GM18951 (cell line): ENCODE data around the gene CSRNP2.
"Not testable (repeated sequence)": the region's sequence is repeated elsewhere in the genome, so short reads cannot be mapped to it uniquely, and the experiment has no call there.

ENCODE experiments used
- POLR2A ChIP-seq: IDR thresholded peaks from 4 replicates; pipeline ENCODE4 v1.6.1; 2011; ENCODE audit warnings: mild to moderate bottlenecking; ENCODE audit not compliant: insufficient read length, insufficient read depth; ENCODE audit errors: extremely low read depth
- in situ Hi-C: fragments of 300-500 bp; cut with MboI; formaldehyde crosslinking; loops from one replicate; pipeline ENCODE4 v1.12.0; 2022; ENCODE audit warnings: low sequenced_read_pairs, mixed read lengths, inconsistent platforms; ENCODE audit not compliant: unreplicated experiment

The CSRNP2 gene

GRCh38 chr12:51098611-51099010, 15.2 kb upstream of the CSRNP2 start:
- in situ Hi-C loops = no loop called here
- TF ChIP-seq POLR2A = no peak

- in situ Hi-C loops = no loop called here
- TF ChIP-seq POLR2A = no peak
Measured at GRCh38 chr12:51090705-51091229, 7.4 kb upstream of the CSRNP2 start.

DNA sequence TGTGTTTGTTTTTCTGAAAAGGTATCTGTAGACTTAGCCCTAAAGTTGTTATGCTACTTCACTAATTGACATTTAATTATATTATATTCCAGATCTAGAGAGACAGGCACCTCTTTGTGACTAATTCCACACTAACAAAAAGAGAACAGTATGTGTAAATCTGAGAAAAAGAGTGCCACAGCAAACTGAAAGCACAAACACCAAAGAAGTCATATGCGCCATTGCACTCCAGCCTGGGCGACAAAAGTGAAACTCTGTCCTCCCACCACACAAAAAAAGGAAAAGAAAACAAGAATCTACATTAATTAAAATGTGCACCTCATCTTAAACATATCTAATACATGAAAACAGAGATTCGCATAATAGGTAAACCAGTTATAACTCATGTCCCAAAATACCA, 4.4 kb upstream of the CSRNP2 start:
- no peak for TF ChIP-seq POLR2A
- in situ Hi-C loops = no loop called here

DNA sequence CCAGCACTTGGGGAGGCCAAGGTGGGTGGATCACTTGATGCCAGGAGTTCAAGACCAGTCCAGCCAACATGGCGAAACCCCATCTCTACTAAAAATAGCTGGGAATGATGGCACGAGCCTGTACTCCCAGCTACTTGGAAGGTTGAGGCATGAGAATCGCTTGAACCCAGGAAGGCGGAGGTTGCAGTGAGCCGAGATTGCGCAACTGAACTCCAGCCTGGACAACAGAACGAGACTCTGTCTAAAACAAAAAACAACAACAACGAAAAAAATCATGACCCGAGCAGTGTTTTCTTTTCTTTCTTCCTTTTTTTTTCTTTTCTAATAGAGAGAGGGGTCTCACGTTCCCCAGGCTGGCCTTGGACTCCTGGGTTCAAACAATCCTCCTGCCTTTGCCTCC, 3.5 kb upstream of the CSRNP2 start:
- in situ Hi-C loops = no loop called here
- TF ChIP-seq POLR2A = no peak

GRCh38 chr12:51085757-51086156, 2.4 kb upstream of the CSRNP2 start:
- in situ Hi-C loops = no loop called here
- TF ChIP-seq POLR2A = no peak

DNA sequence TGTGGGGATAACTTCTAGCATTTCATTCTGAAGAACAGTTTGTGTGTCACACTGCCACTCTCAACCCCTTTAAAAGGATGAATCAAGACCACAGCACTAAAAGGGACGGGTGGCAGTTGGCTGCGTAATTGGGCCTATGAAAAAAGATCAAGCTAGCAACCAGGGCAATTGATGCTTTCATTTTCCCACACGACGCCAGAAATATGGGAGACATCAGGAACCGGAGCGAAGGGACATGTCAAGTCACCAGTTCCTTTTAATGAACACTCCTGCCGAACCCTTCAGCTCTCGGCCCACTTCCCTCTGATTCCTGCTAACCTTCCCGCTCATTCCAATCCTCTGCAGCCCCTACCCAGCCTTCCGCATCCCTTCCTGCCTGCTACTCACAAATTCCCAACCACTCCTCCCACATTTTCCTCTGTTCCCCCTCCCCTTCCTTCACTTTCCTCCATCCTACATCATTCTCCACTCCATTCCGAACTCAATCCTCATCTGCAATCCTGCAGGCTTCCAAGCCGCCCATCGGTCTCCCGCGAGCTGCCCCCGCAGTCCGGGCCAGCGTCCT, 753 bp downstream of the CSRNP2 start:
- no peak for TF ChIP-seq POLR2A
- in situ Hi-C loops = no loop called here

GRCh38 chr12:51081421-51081820, 2.0 kb downstream of the CSRNP2 start:
- in situ Hi-C loops = no loop called here
- no peak for TF ChIP-seq POLR2A

DNA sequence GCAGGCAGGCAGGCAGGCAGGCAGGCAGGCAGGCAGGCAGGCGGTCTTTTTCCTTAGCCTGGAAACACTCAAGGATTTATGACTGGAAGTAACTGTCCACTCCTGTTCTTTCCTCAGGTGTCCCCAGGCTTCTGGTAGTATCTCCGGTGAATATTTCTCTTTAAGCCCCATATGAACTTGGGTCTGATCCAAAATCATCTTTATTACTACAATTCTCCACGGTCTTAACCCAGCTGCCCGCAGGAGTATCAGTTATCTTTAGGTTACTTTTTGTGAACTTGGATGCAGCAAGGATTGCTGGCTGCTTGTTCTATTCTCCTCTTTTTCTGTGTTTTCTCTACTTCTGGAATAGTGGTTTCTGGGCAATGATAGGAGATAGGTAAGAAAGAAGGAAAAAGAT, 3.3 kb downstream of the CSRNP2 start:
- no peak for TF ChIP-seq POLR2A
- in situ Hi-C loops = no loop called here

DNA sequence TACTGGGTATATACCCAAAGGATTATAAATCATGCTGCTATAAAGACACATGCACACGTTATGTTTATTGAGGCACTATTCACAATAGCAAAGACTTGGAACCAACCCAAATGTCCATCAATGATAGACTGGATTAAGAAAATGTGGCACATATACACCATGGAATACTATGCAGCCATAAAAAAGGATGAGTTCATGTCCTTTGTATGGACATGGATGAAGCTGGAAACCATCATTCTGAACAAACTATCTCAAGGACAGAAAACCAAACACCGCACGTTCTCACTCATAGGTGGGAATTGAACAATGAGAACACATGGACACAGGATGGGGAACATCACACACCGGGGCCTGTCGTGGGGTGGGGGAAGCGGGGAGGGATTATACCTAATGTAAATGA, 4.5 kb downstream of the CSRNP2 start:
- in situ Hi-C loops = not testable (repeated sequence)

DNA sequence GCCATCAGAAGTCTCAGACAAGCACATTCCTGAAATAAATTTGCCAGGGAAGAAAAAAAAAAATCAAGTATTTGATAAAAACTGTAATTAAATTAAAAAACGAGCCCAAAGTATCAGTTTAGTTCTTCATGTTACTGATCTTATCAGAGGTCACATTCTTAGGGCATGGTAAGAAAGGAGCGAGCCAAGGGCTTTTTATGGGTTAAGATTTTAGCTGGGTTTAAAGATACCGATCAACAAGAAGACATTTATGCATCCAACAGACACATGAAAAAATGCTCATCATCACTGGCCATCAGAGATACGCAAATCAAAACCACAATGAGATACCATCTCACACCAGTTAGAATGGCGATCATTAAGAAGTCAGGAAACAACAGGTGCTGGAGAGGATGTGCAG, 5.0 kb downstream of the CSRNP2 start:
- in situ Hi-C loops = not testable (repeated sequence)

- in situ Hi-C loops = no loop called here
- no peak for TF ChIP-seq POLR2A
Measured at GRCh38 chr12:51077930-51078329, 5.5 kb downstream of the CSRNP2 start.

DNA sequence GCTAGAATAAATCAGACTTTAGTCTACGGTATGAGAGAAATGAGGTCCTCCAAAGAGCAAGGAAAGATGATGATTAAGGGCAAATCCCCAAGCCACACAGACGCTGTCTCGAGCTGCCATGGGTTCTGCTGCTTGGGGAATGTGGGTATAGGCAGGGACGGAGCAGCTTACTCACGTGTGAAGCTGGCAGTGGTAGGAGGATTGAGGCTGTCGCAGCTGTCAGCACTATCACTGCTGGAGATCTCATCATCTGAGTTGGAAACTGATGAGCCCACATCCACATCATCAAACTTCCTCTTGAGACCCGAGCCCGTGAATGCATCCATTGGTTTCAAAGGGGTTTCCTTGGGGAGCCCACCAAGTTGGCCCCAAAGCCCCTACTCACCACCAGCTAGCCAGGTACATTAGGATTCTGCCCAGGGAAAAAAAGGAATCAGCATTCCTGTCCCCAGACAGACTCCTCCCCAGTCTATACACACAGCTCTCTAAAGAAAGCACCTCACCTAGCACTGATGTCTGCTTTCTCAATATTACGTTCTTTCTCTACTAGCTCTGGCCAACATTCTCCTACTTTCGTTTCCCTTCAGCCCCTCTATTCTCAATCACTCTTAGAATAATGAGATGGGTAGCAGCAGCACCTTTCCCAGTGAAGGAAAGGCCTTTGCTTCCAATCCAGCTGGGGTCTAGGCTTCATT, 7.0 kb downstream of the CSRNP2 start:
- TF ChIP-seq POLR2A = no peak
- in situ Hi-C loops = no loop called here

DNA sequence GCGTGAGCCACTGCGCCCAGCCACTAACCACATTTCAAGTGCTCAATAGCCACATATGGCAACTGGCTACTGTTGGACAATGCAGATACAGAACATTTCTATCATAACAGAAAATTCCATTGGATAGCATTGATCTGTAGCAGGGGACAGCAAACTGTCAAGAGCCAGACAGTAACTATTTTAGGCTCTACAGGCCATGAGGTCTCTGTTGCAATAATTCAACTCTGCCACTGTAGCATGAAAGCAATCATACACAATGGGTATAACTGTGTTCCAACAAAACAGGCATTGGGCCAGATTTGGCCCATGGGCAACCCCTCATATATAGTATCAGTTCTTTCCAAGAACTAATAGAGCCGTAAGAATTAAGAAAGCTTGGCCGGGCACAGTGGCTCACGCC, 8.0 kb downstream of the CSRNP2 start:
- in situ Hi-C loops = no loop called here
- no peak for TF ChIP-seq POLR2A

GRCh38 chr12:51071663-51072062, 11.7 kb downstream of the CSRNP2 start:
- no peak for TF ChIP-seq POLR2A
- in situ Hi-C loops = loop anchor here (25.0 kb wide), 1 partner anchor 266 kb away; the partner anchor contains the start of gene CELA1

GRCh38 chr12:51070004-51070403, 13.4 kb downstream of the CSRNP2 start:
- no peak for TF ChIP-seq POLR2A
- in situ Hi-C loops = loop anchor here (25.0 kb wide), 1 partner anchor 267 kb away; the partner anchor contains the start of gene CELA1

DNA sequence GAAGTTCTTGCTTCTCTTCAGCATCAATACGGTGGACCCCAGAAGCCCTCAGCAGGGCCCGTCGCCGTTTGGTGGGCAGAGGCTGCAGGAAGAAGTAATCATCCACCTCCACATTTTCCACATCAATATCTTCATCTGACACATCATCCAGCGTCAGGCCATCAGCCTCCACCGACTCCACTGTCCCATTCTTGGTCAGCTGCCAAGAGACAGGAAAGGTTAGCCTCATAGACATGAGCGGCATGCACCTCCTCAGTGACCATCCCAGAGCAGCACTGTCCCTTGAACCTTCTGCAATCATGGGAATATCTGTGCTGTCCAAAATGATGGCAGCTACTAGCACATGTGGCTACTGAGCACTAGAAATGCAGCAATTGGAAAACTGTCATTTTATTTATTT, 15.6 kb downstream of the CSRNP2 start:
- TF ChIP-seq POLR2A = no peak
- in situ Hi-C loops = loop anchor here (25.0 kb wide), 1 partner anchor 270 kb away; the partner anchor contains the start of gene CELA1
